Measurements from ENCODE around the gene THADA.
"Not testable (repeated sequence)": the region's sequence is repeated elsewhere in the genome, so short reads cannot be mapped to it uniquely, and the experiment has no call there.

The THADA gene

GRCh38 chr2:43309935-43310334 lies 285.9 kb downstream of the THADA start:
- in situ Hi-C loops (cut with HindIII; ENCODE audit: low sequenced_read_pairs), result no loop called here

GRCh38 chr2:43307973-43308372 lies 287.9 kb downstream of the THADA start:
- in situ Hi-C loops (cut with HindIII; ENCODE audit: low sequenced_read_pairs), result no loop called here

GRCh38 chr2:43307046-43307445 lies 288.8 kb downstream of the THADA start:
- in situ Hi-C loops (cut with HindIII; ENCODE audit: low sequenced_read_pairs), result no loop called here

- in situ Hi-C loops (cut with HindIII; ENCODE audit: low sequenced_read_pairs), result no loop called here
Measured at GRCh38 chr2:43306197-43306596, 289.6 kb downstream of the THADA start.

- in situ Hi-C loops (cut with HindIII; ENCODE audit: low sequenced_read_pairs), result no loop called here
Measured at GRCh38 chr2:43305517-43305916, 290.3 kb downstream of the THADA start.

- in situ Hi-C loops (cut with HindIII; ENCODE audit: low sequenced_read_pairs), result no loop called here
Measured at GRCh38 chr2:43305012-43305411, 290.8 kb downstream of the THADA start.

- in situ Hi-C loops (cut with HindIII; ENCODE audit: low sequenced_read_pairs), result no loop called here
Measured at GRCh38 chr2:43303889-43304288, 291.9 kb downstream of the THADA start.

GRCh38 chr2:43302961-43303494 lies 292.8 kb downstream of the THADA start:
- in situ Hi-C loops (cut with HindIII; ENCODE audit: low sequenced_read_pairs), result no loop called here

- in situ Hi-C loops (cut with HindIII; ENCODE audit: low sequenced_read_pairs), result no loop called here
Measured at GRCh38 chr2:43302182-43302960, 293.5 kb downstream of the THADA start.

- in situ Hi-C loops (cut with HindIII; ENCODE audit: low sequenced_read_pairs), result no loop called here
Measured at GRCh38 chr2:43300781-43301583, 294.9 kb downstream of the THADA start.

- in situ Hi-C loops (cut with HindIII; ENCODE audit: low sequenced_read_pairs), result no loop called here
Measured at GRCh38 chr2:43300222-43300621, 295.6 kb downstream of the THADA start.

- in situ Hi-C loops (cut with HindIII; ENCODE audit: low sequenced_read_pairs), result no loop called here
Measured at GRCh38 chr2:43298500-43298899, 297.3 kb downstream of the THADA start.

GRCh38 chr2:43297740-43298139 lies 298.1 kb downstream of the THADA start:
- in situ Hi-C loops (cut with HindIII; ENCODE audit: low sequenced_read_pairs), result not testable (repeated sequence)

GRCh38 chr2:43294973-43295603 lies 300.8 kb downstream of the THADA start:
- in situ Hi-C loops (cut with HindIII; ENCODE audit: low sequenced_read_pairs), result no loop called here

GRCh38 chr2:43293744-43294695 lies 301.8 kb downstream of the THADA start:
- in situ Hi-C loops (cut with HindIII; ENCODE audit: low sequenced_read_pairs), result no loop called here

- in situ Hi-C loops (cut with HindIII; ENCODE audit: low sequenced_read_pairs), result no loop called here
Measured at GRCh38 chr2:43292851-43293743, 302.7 kb downstream of the THADA start.

- in situ Hi-C loops (cut with HindIII; ENCODE audit: low sequenced_read_pairs), result no loop called here
Measured at GRCh38 chr2:43292297-43292696, 303.5 kb downstream of the THADA start.

GRCh38 chr2:43289331-43289730 lies 306.5 kb downstream of the THADA start:
- in situ Hi-C loops (cut with HindIII; ENCODE audit: low sequenced_read_pairs), result no loop called here

Data from DLD1 (cell line).